Neural progenitor cell (in vitro differentiated cells): ENCODE measurements around the gene SOD2. TPM values are rescaled to one million over a fixed set of nuclear protein-coding genes. Genes with fewer than 3 reads are reported as not detected.
A peak's percentile ranks its signal among the peaks of the same experiment; 100 is the strongest.

Source experiments
- DNase-seq: peaks from one replicate; pipeline ENCODE4 v3.0.0-alpha.2; 2016; ENCODE audit warnings: low spot score
- H2AFZ ChIP-seq: fragments of 200-600 bp; sonication (generic); replicated peaks from 2 replicates; pipeline ENCODE4 v1.6.1; 2016; ENCODE audit warnings: antibody characterized with exemption
- H3F3A ChIP-seq: fragments of 200-600 bp; sonication (generic); 2 replicates; pipeline ENCODE4 v1.6.1; 2016; ENCODE audit warnings: antibody characterized with exemption, low read depth
- H3K27ac ChIP-seq: fragments of 200-600 bp; sonication (generic); 2 replicates; pipeline ENCODE4 v1.5.1; 2016; ENCODE audit warnings: mild to moderate bottlenecking
- H3K27me3 ChIP-seq: fragments of 200-600 bp; sonication (generic); 2 replicates; pipeline ENCODE4 v1.6.1; 2016; ENCODE audit warnings: mild to moderate bottlenecking, moderate library complexity
- H3K36me3 ChIP-seq: fragments of 200-600 bp; sonication (generic); 2 replicates; pipeline ENCODE4 v1.5.1; 2016
- H3K4me1 ChIP-seq: fragments of 200-600 bp; sonication (generic); 2 replicates; pipeline ENCODE4 v1.6.1; 2016; ENCODE audit warnings: mixed run types
- H3K4me2 ChIP-seq: fragments of 200-600 bp; sonication (generic); 2 replicates; pipeline ENCODE4 v1.6.1; 2016
- H3K4me3 ChIP-seq: fragments of 200-600 bp; sonication (generic); 2 replicates; pipeline ENCODE4 v1.5.1; 2016
- H3K79me2 ChIP-seq: fragments of 200-600 bp; sonication (generic); 2 replicates; pipeline ENCODE4 v1.6.1; 2016; ENCODE audit warnings: low read depth
- H3K9ac ChIP-seq: fragments of 200-600 bp; sonication (generic); 2 replicates; pipeline ENCODE4 v1.6.1; 2016
- H3K9me3 ChIP-seq: fragments of 200-600 bp; sonication (generic); 2 replicates; pipeline ENCODE4 v1.5.1; 2016; ENCODE audit warnings: low read depth
- H4K20me1 ChIP-seq: fragments of 200-600 bp; sonication (generic); 2 replicates; pipeline ENCODE4 v1.6.1; 2016; ENCODE audit warnings: low read depth
- H3K27ac Mint-ChIP-seq: 3 replicates; pipeline ENCODE4 v1.8.0; 2021; ENCODE audit warnings: mixed read lengths
- H3K27me3 Mint-ChIP-seq: 2 replicates; pipeline ENCODE4 v1.8.0; 2022; ENCODE audit warnings: low read depth, mild to moderate bottlenecking, inconsistent platforms, moderate library complexity, mixed read lengths; ENCODE audit not compliant: insufficient read depth
- H3K36me3 Mint-ChIP-seq: 3 replicates; pipeline ENCODE4 v1.8.0; 2021; ENCODE audit warnings: mixed read lengths
- H3K4me1 Mint-ChIP-seq: 3 replicates; pipeline ENCODE4 v1.8.0; 2021; ENCODE audit warnings: mixed read lengths
- H3K4me3 Mint-ChIP-seq: 3 replicates; pipeline ENCODE4 v1.8.0; 2021; ENCODE audit warnings: mild to moderate bottlenecking, moderate library complexity, mixed read lengths
- H3K9me3 Mint-ChIP-seq: 3 replicates; pipeline ENCODE4 v1.8.0; 2020; ENCODE audit warnings: mixed read lengths
- CTCF ChIP-seq: fragments of 200-600 bp; sonication (generic); IDR thresholded peaks from 2 replicates; pipeline ENCODE4 v1.5.1; 2017; ENCODE audit warnings: antibody characterized with exemption, mild to moderate bottlenecking
- EZH2 ChIP-seq: fragments of 200-600 bp; sonication (generic); IDR thresholded peaks from 2 replicates; pipeline ENCODE4 v1.6.1; 2017; ENCODE audit warnings: antibody characterized with exemption, mild to moderate bottlenecking, moderate library complexity
- EZH2phosphoT487 ChIP-seq: fragments of 200-600 bp; sonication (generic); IDR thresholded peaks from 2 replicates; pipeline ENCODE4 v1.6.1; 2017; ENCODE audit warnings: antibody characterized with exemption
- total RNA-seq: library from RNA; depleted of rRNA; stranded (reverse); fragments of >200 nt; gene quantifications from 2 replicates; pipeline ENCODE4 v1.2.3, GENCODE V29; 2015; ENCODE audit warnings: low replicate concordance

Gene SOD2
- total RNA-seq, 1 donor from 2014 or later: 67.2 TPM

- Mint-ChIP-seq H3K36me3 (peaks cover 5% of the 10 kb centered on the region), H3K9me3 (peaks cover 17% of the 10 kb centered on the region), H3K4me3 (no peak overlapping the region), H3K27me3 (peaks cover 3% of the 10 kb centered on the region), H3K4me1 (peaks cover 7% of the 10 kb centered on the region), H3K27ac (no peak overlapping the region)
- Histone ChIP-seq H3K4me1 (peaks cover 8% of the 10 kb centered on the region), H3F3A (peaks cover 16% of the 10 kb centered on the region), H3K36me3 (no peaks in the 10 kb centered on the region), H3K9me3 (peaks cover 8% of the 10 kb centered on the region), H3K79me2 (no peaks in the 10 kb centered on the region), H3K4me2 (no peak overlapping the region), H4K20me1 (no peaks in the 10 kb centered on the region), H3K27me3 (no peaks in the 10 kb centered on the region), H3K9ac (no peak overlapping the region), H3K27ac (no peak overlapping the region), H2AFZ (no peak overlapping the region), H3K4me3 (no peak overlapping the region)
- no peak for TF ChIP-seq EZH2phosphoT487
- TF ChIP-seq CTCF: peak; percentile 76
- peak; percentile 80 for DNase-seq
Observed at GRCh38 chr6:159654483-159655098, 38.5 kb downstream of the SOD2 start.

GRCh38 chr6:159650314-159650713 lies 42.7 kb downstream of the SOD2 start:
- H3F3A ChIP-seq: peaks cover 16% of the 10 kb centered on the region
- peaks cover 3% of the 10 kb centered on the region for H3K4me1 Mint-ChIP-seq
- no peaks in the 10 kb centered on the region for H4K20me1 ChIP-seq
- peaks cover 2% of the 10 kb centered on the region for H3K4me1 ChIP-seq
- TF ChIP-seq CTCF (no peak), EZH2 (no peak), EZH2phosphoT487 (no peak)
- no peaks in the 10 kb centered on the region for H3K27me3 Mint-ChIP-seq
- H3K4me2 ChIP-seq: no peak overlapping the region
- DNase-seq: no peak
- no peaks in the 10 kb centered on the region for H3K9me3 ChIP-seq
- no peaks in the 10 kb centered on the region for H3K36me3 ChIP-seq
- no peak overlapping the region for H3K27ac Mint-ChIP-seq
- no peak overlapping the region for H3K4me3 ChIP-seq
- no peak overlapping the region for H3K4me3 Mint-ChIP-seq
- H3K27me3 ChIP-seq: no peaks in the 10 kb centered on the region
- H3K9me3 Mint-ChIP-seq: no peaks in the 10 kb centered on the region
- no peaks in the 10 kb centered on the region for H3K79me2 ChIP-seq
- H2AFZ ChIP-seq: no peak overlapping the region
- no peaks in the 10 kb centered on the region for H3K36me3 Mint-ChIP-seq
- no peak overlapping the region for H3K9ac ChIP-seq
- no peak overlapping the region for H3K27ac ChIP-seq

- no peak overlapping the region for H3K4me3 ChIP-seq
- no peaks in the 10 kb centered on the region for H4K20me1 ChIP-seq
- Mint-ChIP-seq H3K4me1 (no peaks in the 10 kb centered on the region), H3K27me3 (no peaks in the 10 kb centered on the region), H3K9me3 (no peaks in the 10 kb centered on the region), H3K36me3 (no peaks in the 10 kb centered on the region), H3K27ac (no peak overlapping the region), H3K4me3 (no peak overlapping the region)
- peaks cover 16% of the 10 kb centered on the region for H3F3A ChIP-seq
- H3K4me1 ChIP-seq: no peaks in the 10 kb centered on the region
- no peaks in the 10 kb centered on the region for H3K36me3 ChIP-seq
- no peak overlapping the region for H2AFZ ChIP-seq
- H3K4me2 ChIP-seq: no peak overlapping the region
- H3K27me3 ChIP-seq: no peaks in the 10 kb centered on the region
- H3K9me3 ChIP-seq: no peaks in the 10 kb centered on the region
- DNase-seq: no peak
- H3K79me2 ChIP-seq: no peaks in the 10 kb centered on the region
- H3K9ac ChIP-seq: no peak overlapping the region
- no peak overlapping the region for H3K27ac ChIP-seq
- TF ChIP-seq EZH2phosphoT487 (no peak), EZH2 (no peak), CTCF (no peak)
Observed at GRCh38 chr6:159649441-159649840, 43.6 kb downstream of the SOD2 start.
